Peyer's patch (tissue), 4 donors: ENCODE data around the gene TCF7L2. TPM values are rescaled to one million over a fixed set of nuclear protein-coding genes. Genes with fewer than 3 reads are reported as not detected.

Source experiments
- DNase-seq, 3 donors: peaks; one replicate each; pipeline ENCODE4 v3.0.0-alpha.2; 2017 to 2019
- H3K27ac ChIP-seq, 4 donors: fragments of 200-600 bp; sonication (generic); one replicate each; pipeline ENCODE4 v1.5.1; 2016 to 2019
- H3K27me3 ChIP-seq, 2 donors: fragments of 200-600 bp; sonication (generic); one replicate each; pipeline ENCODE4 v1.5.1; 2019
- H3K36me3 ChIP-seq, 3 donors: fragments of 200-600 bp; sonication (generic); one replicate each; pipeline ENCODE4 v1.5.1; 2016 to 2019
- H3K4me1 ChIP-seq, 4 donors: fragments of 200-600 bp; sonication (generic); one replicate each; pipeline ENCODE4 v1.5.1; 2016 to 2019
- H3K4me3 ChIP-seq, 4 donors: fragments of 200-600 bp; sonication (generic); 1 replicate in 3 of 4; 2 replicates in 1 of 4; pipeline ENCODE4 v1.5.1; 2016 to 2019; ENCODE audit warnings: mild to moderate bottlenecking in 1 of 4
- H3K9me3 ChIP-seq, 4 donors: fragments of 200-600 bp; sonication (generic); one replicate each; pipeline ENCODE4 v1.5.1; 2016 to 2019; ENCODE audit warnings: mild to moderate bottlenecking in 1 of 4
- CTCF ChIP-seq, 6 experiments: fragments of 450-650 bp in 4 of 6; fragments of 200-600 bp in 2 of 6; sonication (generic) in 1 of 6; IDR thresholded peaks; one replicate each; pipeline ENCODE4 v1.5.1; 2017 to 2019; ENCODE audit warnings: antibody characterized with exemption in 6 of 6, mild to moderate bottlenecking in 3 of 6, moderate library complexity in 1 of 6
- POLR2A ChIP-seq, 2 donors: fragments of 450-650 bp; IDR thresholded peaks; one replicate each; pipeline ENCODE4 v1.5.1; 2017; ENCODE audit warnings: antibody characterized with exemption in 2 of 2, mild to moderate bottlenecking in 2 of 2, moderate library complexity in 2 of 2
- total RNA-seq, 4 donors: library from RNA; depleted of rRNA; stranded (reverse); fragments of >200 nt; gene quantifications; one replicate each; pipeline ENCODE4 v1.1.0, GENCODE V29; 2016

TCF7L2 gene
- total RNA-seq, 4 donors from 2014 or later, result 72.3 to 148 (median 93.0) TPM

- Histone ChIP-seq H3K4me1 (no peaks in the 10 kb centered on the region), H3K27ac (no peak overlapping the region), H3K27me3 (no peaks in the 10 kb centered on the region), H3K36me3 (no peaks in the 10 kb centered on the region), H3K9me3 (no peaks in the 10 kb centered on the region), H3K4me3 (no peak overlapping the region)
- TF ChIP-seq POLR2A (IDR thresholded peaks at IDR 0.05), result no peak
- TF ChIP-seq CTCF (IDR thresholded peaks at IDR 0.05), result no peak
- no peak for DNase-seq
These were observed 32.4 kb upstream of the TCF7L2 start for GRCh38 chr10:112917681-112918080.

- H3K27ac ChIP-seq, result no peak overlapping the region
- no peaks in the 10 kb centered on the region for H3K27me3 ChIP-seq
- TF ChIP-seq CTCF (IDR thresholded peaks at IDR 0.05) (no peak), POLR2A (IDR thresholded peaks at IDR 0.05) (no peak)
- H3K9me3 ChIP-seq, result no peaks in the 10 kb centered on the region
- no peaks in the 10 kb centered on the region for H3K36me3 ChIP-seq
- no peaks in the 10 kb centered on the region for H3K4me1 ChIP-seq
- no peak overlapping the region for H3K4me3 ChIP-seq
- no peak for DNase-seq
These were observed 31.3 kb upstream of the TCF7L2 start for GRCh38 chr10:112918771-112919170.

GRCh38 chr10:112919721-112920120 is 30.3 kb upstream of the TCF7L2 start:
- no peak for DNase-seq
- Histone ChIP-seq H3K4me3 (no peak overlapping the region), H3K4me1 (no peaks in the 10 kb centered on the region), H3K36me3 (no peaks in the 10 kb centered on the region), H3K27me3 (no peaks in the 10 kb centered on the region), H3K27ac (no peak overlapping the region), H3K9me3 (no peaks in the 10 kb centered on the region)
- TF ChIP-seq CTCF (IDR thresholded peaks at IDR 0.05), result no peak
- TF ChIP-seq POLR2A (IDR thresholded peaks at IDR 0.05), result no peak

- Histone ChIP-seq H3K27ac (no peak overlapping the region), H3K36me3 (no peaks in the 10 kb centered on the region), H3K4me1 (no peaks in the 10 kb centered on the region), H3K4me3 (no peak overlapping the region), H3K9me3 (no peaks in the 10 kb centered on the region), H3K27me3 (no peaks in the 10 kb centered on the region)
- DNase-seq, result no peak
- TF ChIP-seq POLR2A (IDR thresholded peaks at IDR 0.05) (no peak), CTCF (IDR thresholded peaks at IDR 0.05) (no peak)
These were observed 22.9 kb upstream of the TCF7L2 start for GRCh38 chr10:112926906-112927688.

- H3K27ac ChIP-seq, result no peak overlapping the region
- no peak overlapping the region for H3K4me3 ChIP-seq
- H3K27me3 ChIP-seq, result no peaks in the 10 kb centered on the region
- H3K36me3 ChIP-seq, result no peaks in the 10 kb centered on the region
- TF ChIP-seq POLR2A (IDR thresholded peaks at IDR 0.05), result no peak
- TF ChIP-seq CTCF (IDR thresholded peaks at IDR 0.05), result no peak
- no peaks in the 10 kb centered on the region for H3K9me3 ChIP-seq
- no peak for DNase-seq
- no peaks in the 10 kb centered on the region for H3K4me1 ChIP-seq
These were observed 22.1 kb upstream of the TCF7L2 start for GRCh38 chr10:112927980-112928379.
